MM.1S (cell line): ENCODE measurements around the gene PRR33.

Source experiments
- CTCF ChIP-seq: fragments of 300-600 bp; sonication (generic); IDR thresholded peaks from 2 replicates; pipeline ENCODE4 v1.5.1; 2016; ENCODE audit warnings: antibody characterized with exemption, low read length, mixed read lengths
- EZH2 ChIP-seq: fragments of 300-600 bp; sonication (generic); optimal IDR thresholded peaks from 2 replicates; pipeline ENCODE3; 2017; ENCODE audit warnings: low read depth, mild to moderate bottlenecking, antibody characterized with exemption, low read length, mixed read lengths
- EZH2phosphoT487 ChIP-seq: fragments of 300-600 bp; sonication (generic); IDR thresholded peaks from 2 replicates; pipeline ENCODE4 v1.6.1; 2018; ENCODE audit warnings: antibody characterized with exemption, low read length

GRCh38 chr11:1928470-1928890 is 36.8 kb upstream of the PRR33 start:
- TF ChIP-seq CTCF (no peak), EZH2 (no peak), EZH2phosphoT487 (no peak)
